ENCODE measurements around the gene TMPRSS6.

- TF ChIP-seq MAX (IDR thresholded peaks at IDR 0.05) (no peak), TEAD2 (CRISPR knock-in tag; IDR thresholded peaks at IDR 0.05) (no peak), CCDC6 (CRISPR knock-in tag; IDR thresholded peaks at IDR 0.05) (no peak), NFRKB (IDR thresholded peaks at IDR 0.05) (no peak), BRCA1 (CRISPR knock-in tag; IDR thresholded peaks at IDR 0.05) (no peak), CTCF (CRISPR knock-in tag; IDR thresholded peaks at IDR 0.05) (peak; percentile 43)
Observed at GRCh38 chr22:37045958-37046357, 63.6 kb downstream of the TMPRSS6 start.
